ENCODE results near the gene INTS13.
"Not testable (repeated sequence)": the region's sequence is repeated elsewhere in the genome, so short reads cannot be mapped to it uniquely, and the experiment has no call there.

The INTS13 gene

GRCh38 chr12:26870491-26871419 is 67.0 kb downstream of the INTS13 start:
- DNase-seq (ENCODE audit: low read depth in 2 of 2): no peak

GRCh38 chr12:26869908-26870459 is 67.8 kb downstream of the INTS13 start:
- DNase-seq (ENCODE audit: low read depth in 2 of 2): no peak

- DNase-seq (ENCODE audit: low read depth in 2 of 2): no peak
Observed at GRCh38 chr12:26869104-26869494, 68.7 kb downstream of the INTS13 start.

- DNase-seq (ENCODE audit: low read depth in 2 of 2): no peak
Observed at GRCh38 chr12:26868447-26869103, 69.2 kb downstream of the INTS13 start.

- DNase-seq (ENCODE audit: low read depth in 2 of 2): no peak
Observed at GRCh38 chr12:26867080-26867479, 70.7 kb downstream of the INTS13 start.

- no peak for DNase-seq (ENCODE audit: low read depth in 2 of 2)
Observed at GRCh38 chr12:26863515-26863914, 74.3 kb downstream of the INTS13 start.

GRCh38 chr12:26862787-26863186 is 75.0 kb downstream of the INTS13 start:
- not testable (repeated sequence) for DNase-seq (ENCODE audit: low read depth in 2 of 2)

- DNase-seq (ENCODE audit: low read depth in 2 of 2): no peak
Observed at GRCh38 chr12:26861690-26862089, 76.1 kb downstream of the INTS13 start.

GRCh38 chr12:26857465-26858176 is 80.2 kb downstream of the INTS13 start:
- no peak for DNase-seq (ENCODE audit: low read depth in 2 of 2)

- no peak for DNase-seq (ENCODE audit: low read depth in 2 of 2)
Observed at GRCh38 chr12:26855337-26855736, 82.4 kb downstream of the INTS13 start.

Data from stimulated activated CD8-positive, alpha-beta memory T cell treated with anti-CD3 and anti-CD28 coated beads, Interleukin-2, amount 100 ng/mL, for 1 hour (primary cell).